Activated CD8-positive, alpha-beta memory T cell treated with anti-CD3 and anti-CD28 coated beads, Interleukin-2, amount 10 ng/mL, durations not matched to agents 7 days and 5 days (primary cell): ENCODE data around the gene EVI2A. TPM values are rescaled to one million over a fixed set of nuclear protein-coding genes. Genes with fewer than 3 reads are reported as not detected.
"Not testable (repeated sequence)": the region's sequence is repeated elsewhere in the genome, so short reads cannot be mapped to it uniquely, and the experiment has no call there.

Source experiments
- ATAC-seq: fragments of 150-1000 bp; cut with Tn5 transposase; one replicate; pipeline ENCODE4 v1.10.0; 2021; ENCODE audit warnings: moderate library complexity
- CTCF ChIA-PET: fragments of 350-600 bp; sonication (Branson Sonifier 250); formaldehyde crosslinking; loops from one replicate; lab custom pipeline; 2021; ENCODE audit warnings: antibody characterized with exemption; lab: Charles Lee
- DNase-seq: peaks from one replicate; pipeline ENCODE4 v3.0.0-alpha.2; 2020
- H3K27ac Mint-ChIP-seq: one replicate; pipeline ENCODE4 v1.8.0; 2021; ENCODE audit warnings: mild to moderate bottlenecking, mixed read lengths
- H3K27me3 Mint-ChIP-seq: one replicate; pipeline ENCODE4 v1.8.0; 2021; ENCODE audit warnings: mixed read lengths
- H3K36me3 Mint-ChIP-seq: one replicate; pipeline ENCODE4 v1.8.0; 2021; ENCODE audit warnings: mild to moderate bottlenecking, mixed read lengths
- H3K4me1 Mint-ChIP-seq: one replicate; pipeline ENCODE4 v1.8.0; 2021; ENCODE audit warnings: mixed read lengths
- H3K4me3 Mint-ChIP-seq: one replicate; pipeline ENCODE4 v1.8.0; 2021; ENCODE audit warnings: mild to moderate bottlenecking, moderate library complexity, mixed read lengths
- H3K9me3 Mint-ChIP-seq: one replicate; pipeline ENCODE4 v1.8.0; 2022; ENCODE audit warnings: low read depth, mixed read lengths
- total RNA-seq, 2 experiments: library from RNA; stranded (reverse); gene quantifications; one replicate each; pipeline ENCODE4 v1.2.3, GENCODE V29; 2021

EVI2A gene
- total RNA-seq, 2 experiments from 2014 or later = 37.3 to 45.9 TPM

GRCh38 chr17:31323551-31323950 lies 2.1 kb upstream of the EVI2A start:
- peaks cover 24% of the 10 kb centered on the region for H3K36me3 Mint-ChIP-seq
- CTCF ChIA-PET = no interaction called here

GRCh38 chr17:31321966-31322365 lies 544 bp upstream of the EVI2A start:
- Mint-ChIP-seq H3K9me3 (no peaks in the 10 kb centered on the region), H3K4me1 (peaks cover 25% of the 10 kb centered on the region), H3K4me3 (peak overlapping the region; percentile 81), H3K27me3 (no peaks in the 10 kb centered on the region), H3K36me3 (peaks cover 25% of the 10 kb centered on the region), H3K27ac (peak overlapping the region; percentile 96)
- peak; percentile 60 for DNase-seq
- peak; percentile 26 for ATAC-seq
- CTCF ChIA-PET = interaction anchor here (1.0 kb wide), 2 partner anchors 9 to 12 kb away, joined by 4 to 5 read pairs; no protein-coding TSS in a partner anchor

More at GRCh38 chr17:31323551-31323950, 2.1 kb upstream of the EVI2A start:
- DNase-seq = no peak
- Mint-ChIP-seq H3K27ac (peak overlapping the region; percentile 53), H3K27me3 (no peaks in the 10 kb centered on the region), H3K4me1 (peaks cover 25% of the 10 kb centered on the region), H3K4me3 (no peak overlapping the region), H3K9me3 (no peaks in the 10 kb centered on the region)
- ATAC-seq = no peak

GRCh38 chr17:31320791-31321190 lies 631 bp downstream of the EVI2A start:
- Mint-ChIP-seq H3K27ac (peak overlapping the region; percentile 96), H3K4me1 (peaks cover 33% of the 10 kb centered on the region), H3K9me3 (no peaks in the 10 kb centered on the region), H3K4me3 (peak overlapping the region; percentile 81), H3K27me3 (no peaks in the 10 kb centered on the region), H3K36me3 (peaks cover 27% of the 10 kb centered on the region)
- CTCF ChIA-PET = interaction anchor here (1.0 to 2.0 kb wide), 3 partner anchors 8 to 11 kb away, joined by 4 to 17 read pairs (median 5); no protein-coding TSS in a partner anchor
- no peak for ATAC-seq
- DNase-seq = no peak

GRCh38 chr17:31320241-31320640 lies 1.2 kb downstream of the EVI2A start:
- Mint-ChIP-seq H3K27me3 (no peaks in the 10 kb centered on the region), H3K36me3 (peaks cover 27% of the 10 kb centered on the region), H3K4me1 (peaks cover 36% of the 10 kb centered on the region), H3K27ac (peak overlapping the region; percentile 96), H3K4me3 (peak overlapping the region; percentile 81), H3K9me3 (no peaks in the 10 kb centered on the region)
- ATAC-seq (no peak), DNase-seq (no peak)
- CTCF ChIA-PET = interaction anchor here (1.0 to 2.0 kb wide), 3 partner anchors 10 to 171 kb away, joined by 3 to 17 read pairs (median 5); no protein-coding TSS in a partner anchor

GRCh38 chr17:31318851-31319661 lies 2.4 kb downstream of the EVI2A start:
- no peaks in the 10 kb centered on the region for H3K9me3 Mint-ChIP-seq
- peaks cover 44% of the 10 kb centered on the region for H3K4me1 Mint-ChIP-seq
- peaks cover 32% of the 10 kb centered on the region for H3K36me3 Mint-ChIP-seq
- H3K27me3 Mint-ChIP-seq = no peaks in the 10 kb centered on the region
- H3K4me3 Mint-ChIP-seq = peak overlapping the region; percentile 81
- CTCF ChIA-PET = interaction anchor here (0.9 to 2.0 kb wide), 4 partner anchors 9 to 172 kb away, joined by 3 to 17 read pairs (median 4); no protein-coding TSS in a partner anchor
- no peak for DNase-seq
- peak overlapping the region; percentile 96 for H3K27ac Mint-ChIP-seq
- ATAC-seq = no peak

GRCh38 chr17:31318298-31318801 lies 3.1 kb downstream of the EVI2A start:
- Mint-ChIP-seq H3K4me1 (peaks cover 39% of the 10 kb centered on the region), H3K9me3 (no peaks in the 10 kb centered on the region), H3K27ac (peak overlapping the region; percentile 96), H3K36me3 (peaks cover 33% of the 10 kb centered on the region), H3K4me3 (peak overlapping the region; percentile 81), H3K27me3 (no peaks in the 10 kb centered on the region)
- ATAC-seq = peak; percentile 20
- CTCF ChIA-PET = interaction anchor here (0.9 kb wide), 1 partner anchor 55 kb away, joined by 3 read pairs; no protein-coding TSS in a partner anchor
- peak; percentile 68 for DNase-seq

GRCh38 chr17:31314782-31315100 lies 6.7 kb downstream of the EVI2A start:
- Mint-ChIP-seq H3K9me3 (no peaks in the 10 kb centered on the region), H3K4me1 (peaks cover 31% of the 10 kb centered on the region), H3K4me3 (peak overlapping the region; percentile 82), H3K27me3 (no peaks in the 10 kb centered on the region), H3K27ac (peak overlapping the region; percentile 91), H3K36me3 (peaks cover 44% of the 10 kb centered on the region)
- ATAC-seq (no peak), DNase-seq (no peak)
- CTCF ChIA-PET = no interaction called here

GRCh38 chr17:31313982-31314781 lies 7.2 kb downstream of the EVI2A start, which contains the start of gene EVI2B:
Gene EVI2B (minus strand): TSS chr17:31314054. CDS start chr17:31305609, 8,445 bp downstream.
- ATAC-seq (peak; percentile 58), DNase-seq (no peak)
- H3K4me1 Mint-ChIP-seq = peaks cover 36% of the 10 kb centered on the region
- H3K36me3 Mint-ChIP-seq = peaks cover 41% of the 10 kb centered on the region
- H3K4me3 Mint-ChIP-seq = peak within 1 kb of the TSS; percentile 82
- H3K27me3 Mint-ChIP-seq = no peaks in the 10 kb centered on the region
- no peaks in the 10 kb centered on the region for H3K9me3 Mint-ChIP-seq
- CTCF ChIA-PET = interaction anchor here (0.6 kb wide), 1 partner anchor 195 kb away, joined by 3 read pairs; no protein-coding TSS in a partner anchor
- peak within 1 kb of the TSS; percentile 91 for H3K27ac Mint-ChIP-seq

- Mint-ChIP-seq H3K4me1 (peaks cover 49% of the 10 kb centered on the region), H3K4me3 (peak overlapping the region; percentile 82), H3K27ac (peak overlapping the region; percentile 90), H3K36me3 (peaks cover 42% of the 10 kb centered on the region)
- CTCF ChIA-PET = interaction anchor here (1.0 kb wide), 1 partner anchor 9 kb away, joined by 5 read pairs; the partner anchor contains the start of gene EVI2A
- DNase-seq = peak; percentile 69
- not testable (repeated sequence) for H3K27me3 Mint-ChIP-seq, H3K9me3 Mint-ChIP-seq, ATAC-seq
These were observed 9.2 kb downstream of the EVI2A start for GRCh38 chr17:31312223-31312622.

- DNase-seq (no peak), ATAC-seq (no peak)
- CTCF ChIA-PET = interaction anchor here (2.0 to 2.5 kb wide), 2 partner anchors 8 to 61 kb away, joined by 5 to 17 read pairs; no protein-coding TSS in a partner anchor
- Mint-ChIP-seq H3K4me3 (peak overlapping the region; percentile 82), H3K27me3 (no peaks in the 10 kb centered on the region), H3K4me1 (peaks cover 46% of the 10 kb centered on the region), H3K36me3 (peaks cover 46% of the 10 kb centered on the region), H3K27ac (peak overlapping the region; percentile 90), H3K9me3 (no peaks in the 10 kb centered on the region)
These were observed 9.9 kb downstream of the EVI2A start for GRCh38 chr17:31311526-31311925.

- peak overlapping the region; percentile 82 for H3K4me3 Mint-ChIP-seq
- CTCF ChIA-PET = interaction anchor here (1.5 to 2.5 kb wide), 3 partner anchors 9 to 62 kb away, joined by 4 to 17 read pairs (median 5); partner anchors contain the start of gene EVI2A
These were observed 10.5 kb downstream of the EVI2A start for GRCh38 chr17:31310886-31311285.

GRCh38 chr17:31310260-31310659 lies 11.2 kb downstream of the EVI2A start:
- H3K4me1 Mint-ChIP-seq = peaks cover 42% of the 10 kb centered on the region
- H3K27ac Mint-ChIP-seq = peak overlapping the region; percentile 90
- peaks cover 55% of the 10 kb centered on the region for H3K36me3 Mint-ChIP-seq
- H3K9me3 Mint-ChIP-seq = peaks cover 4% of the 10 kb centered on the region
- peak; percentile 56 for DNase-seq
- peak overlapping the region; percentile 82 for H3K4me3 Mint-ChIP-seq
- CTCF ChIA-PET = interaction anchor here (1.5 to 2.5 kb wide), 3 partner anchors 9 to 63 kb away, joined by 4 to 17 read pairs (median 5); partner anchors contain the start of gene EVI2A
- ATAC-seq = peak; percentile 31
- H3K27me3 Mint-ChIP-seq = no peaks in the 10 kb centered on the region

More at GRCh38 chr17:31310886-31311285, 10.5 kb downstream of the EVI2A start:
- peaks cover 46% of the 10 kb centered on the region for H3K4me1 Mint-ChIP-seq
- H3K27ac Mint-ChIP-seq = peak overlapping the region; percentile 90
- peaks cover 49% of the 10 kb centered on the region for H3K36me3 Mint-ChIP-seq
- DNase-seq = peak; percentile 46
- H3K9me3 Mint-ChIP-seq = peaks cover 3% of the 10 kb centered on the region
- ATAC-seq = peak; percentile 14
- no peaks in the 10 kb centered on the region for H3K27me3 Mint-ChIP-seq
